K562 (cell line): ENCODE results near the gene CRYM. TPM values are rescaled to one million over a fixed set of nuclear protein-coding genes. Genes with fewer than 3 reads are reported as not detected.

Source experiments
- CBFA2T2 ChIP-seq: fragments of 450-650 bp; conservative IDR thresholded peaks from 2 replicates; pipeline ENCODE4 v1.6.1; 2017; ENCODE audit warnings: mild to moderate bottlenecking
- CHAMP1 ChIP-seq: fragments of 450-650 bp; IDR thresholded peaks from 2 replicates; pipeline ENCODE4 v1.6.1; 2016; ENCODE audit warnings: mild to moderate bottlenecking
- DDX20 ChIP-seq: fragments of 450-650 bp; IDR thresholded peaks from 2 replicates; pipeline ENCODE4 v1.6.1; 2016; ENCODE audit warnings: missing genetic modification characterization, low read depth, mild to moderate bottlenecking, missing compliant biosample characterization, moderate library complexity
- ELF1 ChIP-seq: fragments of 200-800 bp; sonication (Bioruptor generic); IDR thresholded peaks from 2 replicates; pipeline ENCODE4 v1.6.1; 2016; ENCODE audit warnings: missing genetic modification characterization, missing compliant biosample characterization
- GATAD2B ChIP-seq: fragments of 450-650 bp; IDR thresholded peaks from 2 replicates; pipeline ENCODE4 v1.6.1; 2017; ENCODE audit warnings: mild to moderate bottlenecking, borderline replicate concordance
- JUN ChIP-seq, 2 experiments: sonication (generic) in 1 of 2; formaldehyde crosslinking in 1 of 2; IDR thresholded peaks; 2 replicates each; pipeline versions ENCODE4 v1.6.1 to v1.8.0; 2012 to 2022; ENCODE audit warnings: borderline replicate concordance in 2 of 2, mild to moderate bottlenecking in 2 of 2, improper control_type of control experiment in 1 of 2, low read depth in 1 of 2, low read length in 1 of 2, missing genetic modification reagents in 1 of 2
- MNT ChIP-seq, 2 experiments: fragments of 450-650 bp; conservative IDR thresholded peaks; 2 replicates each; pipeline ENCODE4 v1.6.1; 2017; ENCODE audit warnings: mild to moderate bottlenecking in 2 of 2, moderate library complexity in 2 of 2
- NBN ChIP-seq: fragments of 450-650 bp; IDR thresholded peaks from 2 replicates; pipeline ENCODE4 v1.6.1; 2016; ENCODE audit warnings: low read depth, mild to moderate bottlenecking
- NCOA4 ChIP-seq: fragments of 450-650 bp; IDR thresholded peaks from 2 replicates; pipeline ENCODE4 v1.6.1; 2018; ENCODE audit warnings: mild to moderate bottlenecking; ENCODE audit not compliant: partially characterized antibody
- NONO ChIP-seq, 2 experiments: fragments of 200-400 bp in 1 of 2; fragments of 450-650 bp in 1 of 2; formaldehyde crosslinking in 1 of 2; IDR thresholded peaks; 2 replicates each; pipeline ENCODE4 v1.6.1; 2017; ENCODE audit warnings: low read depth in 2 of 2, mild to moderate bottlenecking in 2 of 2, moderate library complexity in 2 of 2, low read length in 1 of 2
- PML ChIP-seq: IDR thresholded peaks from 2 replicates; pipeline ENCODE4 v1.6.1; 2012; ENCODE audit warnings: low read length, inconsistent platforms
- YBX1 ChIP-seq: fragments of 450-650 bp; IDR thresholded peaks from 2 replicates; pipeline ENCODE4 v1.7.1; 2016; ENCODE audit warnings: mild to moderate bottlenecking
- ZNF121 ChIP-seq: sonication (generic); formaldehyde crosslinking; conservative IDR thresholded peaks from 2 replicates; pipeline ENCODE4 v1.8.0; 2022; ENCODE audit warnings: missing genetic modification reagents
- ZNF197 ChIP-seq: fragments of 200-800 bp; sonication (Bioruptor generic); IDR thresholded peaks from 2 replicates; pipeline ENCODE4 v1.6.1; 2016; ENCODE audit warnings: low read depth, missing genetic modification characterization, missing compliant biosample characterization
- ZNF282 ChIP-seq: sonication (generic); formaldehyde crosslinking; IDR thresholded peaks from 2 replicates; pipeline ENCODE4 v1.8.1; 2023; ENCODE audit warnings: missing genetic modification reagents
- ZNF436 ChIP-seq: fragments of 250-450, 450-650 bp; sonication (Bioruptor Pico); formaldehyde crosslinking; IDR thresholded peaks from 2 replicates; pipeline ENCODE4 v1.7.0; 2020; ENCODE audit warnings: mild to moderate bottlenecking
- ZNF589 ChIP-seq: fragments of 200-800 bp; sonication (Bioruptor generic); IDR thresholded peaks from 2 replicates; pipeline ENCODE4 v1.6.1; 2016; ENCODE audit warnings: low read depth, missing genetic modification characterization, missing compliant biosample characterization
- polyA plus RNA-seq, 8 experiments: library from polyadenylated mRNA; depleted of rRNA in 4 of 8; stranded (reverse) in 5 of 8; unstranded in 3 of 8; fragments of >200 nt; fragmentation: Nextera tagmentation in 2 of 8; fragmentation: Illumina TruSeq in 1 of 8; extraction: Ambion mirVana in 2 of 8; extraction: Trizol in 1 of 8; gene quantifications; 2 replicates each; pipeline versions ENCODE4 v1.2.1 to v1.2.3, GENCODE V29; 2011 to 2014; ENCODE audit warnings: inconsistent platforms in 1 of 8, missing spikeins in 1 of 8
- total RNA-seq, 7 experiments: library from RNA; depleted of rRNA in 6 of 7; stranded (reverse); fragments of >200 nt in 6 of 7; fragmentation: Illumina TruSeq in 2 of 7; extraction: Trizol in 2 of 7; gene quantifications; 2 replicates each; pipeline versions ENCODE4 v1.2.1 to v1.2.3, GENCODE V29; 2011 to 2021; ENCODE audit warnings: low replicate concordance in 1 of 7
- TF ChIP-seq, protein P1 (sequence below): fragments of 150-350 bp; conservative IDR thresholded peaks from 2 replicates; pipeline ENCODE4 v1.6.1; 2014; ENCODE audit warnings: low read length
- TF ChIP-seq, protein P2 (sequence below): fragments of 450-650 bp; IDR thresholded peaks from 2 replicates; pipeline ENCODE4 v1.6.1; 2016

The CRYM gene
- total and polyA plus RNA-seq, 9 of the 15 experiments (the other 6 are each of a cell fraction or from before 2014, with no cell fraction given): 0.08 to 0.98 (median 0.47) TPM

DNA sequence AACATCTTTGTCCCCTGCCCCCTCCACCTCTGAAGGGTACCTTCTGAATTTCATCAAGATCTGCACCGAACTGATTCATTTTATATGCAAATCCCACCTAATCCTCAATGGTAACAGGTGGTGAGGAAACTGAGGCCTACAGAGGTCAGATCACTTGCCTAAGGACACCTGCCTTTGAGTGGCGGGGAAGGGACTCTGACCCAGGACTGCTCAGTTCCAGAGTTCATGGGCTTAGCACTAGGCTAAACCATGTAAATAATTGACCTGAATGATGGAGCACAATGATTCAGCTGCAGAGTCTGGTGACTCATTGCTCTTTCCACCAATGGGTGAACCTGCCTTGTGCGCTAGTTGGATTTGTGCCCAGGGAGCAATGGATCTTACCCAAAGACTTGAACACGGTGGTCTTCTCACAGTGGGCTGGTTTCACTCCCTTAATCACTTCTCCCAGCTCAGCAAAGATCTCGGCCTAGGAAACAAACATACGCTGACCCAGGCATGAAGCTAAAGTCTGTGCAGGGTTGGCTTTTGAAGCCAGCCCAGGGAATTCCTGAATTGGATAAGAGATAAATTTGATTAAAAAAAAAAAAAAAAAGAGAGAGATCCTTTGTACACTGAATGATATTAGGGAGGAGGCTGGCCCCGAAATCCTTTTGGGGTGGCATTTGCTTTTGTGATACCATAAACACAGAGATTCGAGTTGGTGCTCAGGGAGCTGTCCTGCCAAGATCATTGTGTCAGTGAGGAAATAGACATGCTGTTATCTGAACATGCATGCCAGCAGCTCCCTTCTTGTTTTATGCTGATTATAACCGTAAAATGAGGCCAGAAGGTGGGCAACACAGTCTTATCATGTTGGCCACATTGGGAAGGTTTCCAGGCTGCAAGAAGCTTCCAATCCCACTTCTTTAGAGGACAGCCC lies 17.0 kb downstream of the CRYM start (continued):
- peak in 1 of 2 experiments; percentile 64; a peak in 3 of 4 replicates for TF ChIP-seq MNT (conservative IDR thresholded peaks at IDR 0.05)
- TF ChIP-seq, protein P1, sequence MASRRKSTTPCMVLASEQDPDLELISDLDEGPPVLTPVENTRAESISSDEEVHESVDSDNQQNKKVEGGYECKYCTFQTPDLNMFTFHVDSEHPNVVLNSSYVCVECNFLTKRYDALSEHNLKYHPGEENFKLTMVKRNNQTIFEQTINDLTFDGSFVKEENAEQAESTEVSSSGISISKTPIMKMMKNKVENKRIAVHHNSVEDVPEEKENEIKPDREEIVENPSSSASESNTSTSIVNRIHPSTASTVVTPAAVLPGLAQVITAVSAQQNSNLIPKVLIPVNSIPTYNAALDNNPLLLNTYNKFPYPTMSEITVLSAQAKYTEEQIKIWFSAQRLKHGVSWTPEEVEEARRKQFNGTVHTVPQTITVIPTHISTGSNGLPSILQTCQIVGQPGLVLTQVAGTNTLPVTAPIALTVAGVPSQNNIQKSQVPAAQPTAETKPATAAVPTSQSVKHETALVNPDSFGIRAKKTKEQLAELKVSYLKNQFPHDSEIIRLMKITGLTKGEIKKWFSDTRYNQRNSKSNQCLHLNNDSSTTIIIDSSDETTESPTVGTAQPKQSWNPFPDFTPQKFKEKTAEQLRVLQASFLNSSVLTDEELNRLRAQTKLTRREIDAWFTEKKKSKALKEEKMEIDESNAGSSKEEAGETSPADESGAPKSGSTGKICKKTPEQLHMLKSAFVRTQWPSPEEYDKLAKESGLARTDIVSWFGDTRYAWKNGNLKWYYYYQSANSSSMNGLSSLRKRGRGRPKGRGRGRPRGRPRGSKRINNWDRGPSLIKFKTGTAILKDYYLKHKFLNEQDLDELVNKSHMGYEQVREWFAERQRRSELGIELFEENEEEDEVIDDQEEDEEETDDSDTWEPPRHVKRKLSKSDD: no peak
- peak; percentile 74 for TF ChIP-seq CHAMP1
- TF ChIP-seq NONO (IDR thresholded peaks at IDR 0.05; ENCODE audit: low read depth in 2 of 2, low read length in 1 of 2): peak in 1 of 2 experiments; percentile 47; a peak in 1 of 4 replicates
- peak; percentile 60; the same call in 1 of the 2 replicates for TF ChIP-seq NBN
- TF ChIP-seq ZNF589: 0 out of 2 replicates have a peak, but pooled peaks have one; percentile 72
- TF ChIP-seq JUN (IDR thresholded peaks at IDR 0.05; ENCODE audit: borderline replicate concordance, low read depth, low read length): peak; percentile 91
- no peak for TF ChIP-seq JUN (CRISPR knock-in tag; IDR thresholded peaks at IDR 0.05; ENCODE audit: borderline replicate concordance)
- peak; percentile 98 for TF ChIP-seq CBFA2T2
- TF ChIP-seq ZNF436 (CRISPR knock-in tag): no peak
- TF ChIP-seq ZNF197 (CRISPR knock-in tag): peak; percentile 45; the same call in 1 of the 2 replicates
- peak; percentile 68; the same call in 1 of the 2 replicates for TF ChIP-seq GATAD2B
- TF ChIP-seq ZNF282 (CRISPR knock-in tag): no peak
- TF ChIP-seq NCOA4: peak; percentile 74
- TF ChIP-seq YBX1: no peak
- 0 out of 2 replicates have a peak, but pooled peaks have one; percentile 30 for TF ChIP-seq ELF1 (tag)
- no peak for TF ChIP-seq ZNF121 (CRISPR knock-in tag)
- TF ChIP-seq PML: peak; percentile 97
- TF ChIP-seq DDX20 (tag): no peak
- TF ChIP-seq, protein P2, sequence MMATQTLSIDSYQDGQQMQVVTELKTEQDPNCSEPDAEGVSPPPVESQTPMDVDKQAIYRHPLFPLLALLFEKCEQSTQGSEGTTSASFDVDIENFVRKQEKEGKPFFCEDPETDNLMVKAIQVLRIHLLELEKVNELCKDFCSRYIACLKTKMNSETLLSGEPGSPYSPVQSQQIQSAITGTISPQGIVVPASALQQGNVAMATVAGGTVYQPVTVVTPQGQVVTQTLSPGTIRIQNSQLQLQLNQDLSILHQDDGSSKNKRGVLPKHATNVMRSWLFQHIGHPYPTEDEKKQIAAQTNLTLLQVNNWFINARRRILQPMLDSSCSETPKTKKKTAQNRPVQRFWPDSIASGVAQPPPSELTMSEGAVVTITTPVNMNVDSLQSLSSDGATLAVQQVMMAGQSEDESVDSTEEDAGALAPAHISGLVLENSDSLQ: peak; percentile 50; the same call in 1 of the 2 replicates
